GM10847 (cell line): ENCODE data around the gene NLRP5.

Experiments
- POLR2A ChIP-seq: IDR thresholded peaks from 2 replicates; pipeline ENCODE4 v1.6.1; 2011; ENCODE audit not compliant: insufficient read length; ENCODE audit errors: extremely low read depth

Gene NLRP5

GRCh38 chr19:56105090-56105701 is 118.6 kb downstream of the NLRP5 start:
- TF ChIP-seq POLR2A, result no peak

DNA sequence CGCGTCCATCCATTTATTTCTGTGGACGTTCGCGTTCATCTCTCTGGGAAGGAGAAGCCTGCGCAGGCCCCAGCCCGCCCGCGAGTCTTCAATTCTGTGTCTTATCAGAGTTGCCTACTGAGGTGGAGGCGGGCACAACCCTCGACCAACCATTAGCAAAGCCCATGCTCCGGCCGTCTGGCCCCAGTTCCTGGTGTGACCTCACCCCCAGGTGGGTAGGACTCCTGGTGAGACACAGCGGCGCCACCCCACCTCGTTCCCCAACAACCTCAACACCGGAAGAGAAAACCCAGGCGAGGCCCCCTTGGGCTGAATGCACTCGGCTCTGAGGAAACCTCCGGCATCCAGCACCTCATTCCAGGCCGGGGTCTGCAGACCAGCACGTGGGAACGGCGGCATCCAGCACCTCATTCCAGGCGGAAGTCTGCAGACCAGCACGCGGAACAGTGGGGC is 119.8 kb downstream of the NLRP5 start:
- TF ChIP-seq POLR2A, result no peak

- no peak for TF ChIP-seq POLR2A
These were observed 120.4 kb downstream of the NLRP5 start for GRCh38 chr19:56106993-56107392.

GRCh38 chr19:56107626-56108351 is 121.2 kb downstream of the NLRP5 start:
- TF ChIP-seq POLR2A, result no peak

DNA sequence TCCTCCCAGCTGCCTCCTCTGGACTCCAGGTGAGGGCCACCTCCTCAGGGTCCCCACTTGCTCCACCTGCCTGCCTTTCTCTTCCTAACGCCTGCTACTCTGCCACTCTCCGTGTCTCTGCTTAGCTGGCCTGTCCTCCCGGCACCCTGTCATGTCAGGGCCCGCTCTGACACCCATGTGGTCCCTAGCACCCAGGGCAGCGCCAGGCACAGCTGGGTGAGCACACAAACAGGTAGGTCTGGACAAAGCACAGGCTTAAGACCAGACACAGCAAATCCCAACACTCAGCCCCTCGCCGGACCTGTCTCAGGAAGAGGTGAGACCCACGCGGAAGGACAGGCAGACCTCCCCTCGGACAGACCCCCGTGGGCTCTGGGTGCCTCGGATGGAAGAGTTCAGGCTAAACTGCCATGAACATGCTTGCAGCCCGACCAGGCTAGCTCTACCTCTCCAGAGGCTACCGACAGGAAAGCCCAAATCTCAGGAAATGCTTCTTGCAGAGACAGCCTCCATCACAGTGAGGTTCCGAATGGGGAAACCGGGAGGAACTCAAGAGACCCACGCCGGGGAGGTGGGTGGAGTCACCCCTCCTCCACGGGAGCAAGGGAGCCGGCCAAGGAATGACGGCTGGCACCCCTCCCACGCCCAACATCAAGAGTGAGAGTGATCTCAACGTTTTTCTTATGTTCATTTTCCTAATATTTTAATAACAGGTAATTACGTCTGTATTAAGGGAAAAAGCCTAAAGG is 122.0 kb downstream of the NLRP5 start:
- no peak for TF ChIP-seq POLR2A

DNA sequence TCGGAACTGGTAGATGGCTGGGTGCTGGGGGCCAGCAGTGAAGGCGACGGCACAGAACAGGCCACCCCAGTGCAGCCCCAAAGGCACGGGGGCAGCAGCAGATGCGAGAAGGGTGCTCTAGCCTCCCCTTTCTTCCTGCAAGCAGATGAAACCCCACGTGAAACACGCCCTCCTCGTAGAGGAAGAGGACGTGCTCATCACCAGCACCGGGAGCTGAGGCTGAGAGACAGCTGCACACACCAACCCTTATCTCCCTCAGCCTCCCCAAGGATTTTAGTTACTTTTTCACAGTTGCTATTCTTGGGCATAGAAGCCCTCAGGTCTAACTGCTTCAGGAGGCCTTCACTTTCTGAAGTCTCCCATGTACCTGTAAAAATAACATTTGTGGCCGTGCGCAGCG is 122.7 kb downstream of the NLRP5 start:
- TF ChIP-seq POLR2A, result no peak

GRCh38 chr19:56110515-56111448 is 124.2 kb downstream of the NLRP5 start:
- TF ChIP-seq POLR2A, result no peak
